Urinary bladder (tissue), 4 donors: ENCODE measurements around the gene SAMD11. TPM values are rescaled to one million over a fixed set of nuclear protein-coding genes. Genes with fewer than 3 reads are reported as not detected.
"Not testable (repeated sequence)": the region's sequence is repeated elsewhere in the genome, so short reads cannot be mapped to it uniquely, and the experiment has no call there.

Experiments used
- DNase-seq: peaks from one replicate; pipeline ENCODE4 v3.0.0-alpha.2; 2015; ENCODE audit errors: extremely low spot score
- H3K27ac ChIP-seq: one replicate; pipeline ENCODE4 v1.5.1; 2013; ENCODE audit warnings: low read depth, mild to moderate bottlenecking, moderate library complexity
- H3K36me3 ChIP-seq: one replicate; pipeline ENCODE4 v1.6.1; 2013; ENCODE audit warnings: mild to moderate bottlenecking, moderate library complexity; ENCODE audit not compliant: insufficient read depth
- H3K4me1 ChIP-seq: one replicate; pipeline ENCODE4 v1.6.1; 2013; ENCODE audit warnings: mild to moderate bottlenecking, moderate library complexity; ENCODE audit not compliant: insufficient read depth
- H3K4me3 ChIP-seq: one replicate; pipeline ENCODE4 v1.5.1; 2013; ENCODE audit warnings: low read depth, low read length
- WGBS: extraction: QIAGEN DNeasy Blood & Tissue Kit; methylation state at CpG from one replicate; pipeline ENCODE4 v1.1.7; 2013; 5-methylcytosine and 5-hydroxymethylcytosine counted together
- polyA plus RNA-seq: library from polyadenylated mRNA; stranded (reverse); fragments of 200-250 nt; gene quantifications from one replicate; pipeline ENCODE4 v1.2.3, GENCODE V29; 2013
- total RNA-seq: library from RNA; depleted of rRNA; stranded (reverse); fragments of >200 nt; gene quantifications from one replicate; pipeline ENCODE4 v1.2.3, GENCODE V29; 2014
- donor health status: healthy with polysubstance abuse.
- donor health status: healthy.

The SAMD11 gene
- total and polyA plus RNA-seq, 2 donors = 18.1 to 23.3 TPM

DNA sequence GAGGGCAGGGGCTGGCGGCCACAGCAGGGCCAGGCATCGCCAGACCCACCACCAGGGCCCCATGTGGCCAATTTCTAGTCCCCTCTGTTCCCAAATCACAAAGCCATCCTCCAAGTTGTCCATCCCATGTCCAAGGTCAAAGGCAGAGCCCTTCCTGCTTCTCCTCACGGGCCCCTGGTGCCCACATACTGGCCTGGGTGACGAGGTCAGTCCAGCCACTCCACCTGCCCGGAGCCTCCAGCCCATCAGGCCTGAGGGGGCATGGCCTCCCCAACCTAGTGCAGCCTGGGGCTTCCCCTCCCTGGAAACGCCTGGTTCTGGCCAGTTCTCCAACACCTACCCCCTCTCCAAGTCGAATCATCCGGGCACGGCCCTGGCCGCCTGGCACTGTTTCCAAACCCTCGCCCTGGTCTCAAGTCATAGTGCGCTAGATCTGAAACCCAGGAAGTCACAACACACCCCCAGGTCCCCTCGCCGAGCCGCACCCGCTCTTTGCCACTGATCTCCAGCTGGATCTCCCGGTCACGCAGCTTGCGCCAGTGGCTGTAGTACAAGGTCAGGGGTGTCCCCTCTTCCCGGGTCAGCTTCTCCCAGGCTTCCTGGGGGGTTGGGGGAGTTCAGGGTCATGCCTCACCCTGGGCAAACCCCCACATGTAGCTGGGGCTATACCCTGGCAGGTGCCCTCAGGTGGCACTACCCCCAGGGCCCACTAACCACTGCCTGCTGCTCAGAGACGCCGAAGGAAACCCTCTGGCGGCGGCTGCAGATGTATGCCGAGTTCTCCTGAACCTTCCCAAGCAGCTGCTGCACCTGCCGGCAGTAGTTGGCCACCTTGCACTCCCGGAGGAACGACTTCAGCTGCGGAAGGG lies 22.2 kb downstream of the SAMD11 start:
- Histone ChIP-seq H3K27ac (no peak overlapping the region), H3K36me3 (peaks cover 13% of the 10 kb centered on the region), H3K4me1 (no peaks in the 10 kb centered on the region), H3K4me3 (no peak overlapping the region)
- DNase-seq = no peak
- 89% methylated on average over 29 of the region's 29 CpGs for whole genome bisulfite sequencing

DNA sequence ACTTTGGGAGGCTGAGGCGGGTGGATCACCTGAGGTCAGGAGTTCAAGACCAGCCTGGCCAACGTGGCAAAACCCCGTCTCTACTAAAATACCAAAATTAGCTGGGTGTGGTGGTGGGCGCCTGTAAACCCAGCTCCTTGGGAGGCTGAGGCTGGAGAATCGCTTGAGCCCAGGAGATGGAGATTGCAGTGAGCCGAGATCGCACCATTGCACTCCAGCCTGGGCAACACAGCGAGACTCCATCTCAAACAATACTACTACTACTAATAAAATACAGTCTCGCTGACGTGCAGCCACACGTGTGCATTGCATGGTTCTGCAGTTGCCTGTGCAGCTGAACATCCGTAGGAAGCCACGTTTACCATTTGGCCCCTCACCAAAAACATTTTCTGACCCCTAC lies 23.1 kb downstream of the SAMD11 start:
- H3K36me3 ChIP-seq = peaks cover 14% of the 10 kb centered on the region
- WGBS = 94% methylated on average over 13 of the region's 13 CpGs
- H3K27ac ChIP-seq, H3K4me1 ChIP-seq, DNase-seq, H3K4me3 ChIP-seq: not testable (repeated sequence)

DNA sequence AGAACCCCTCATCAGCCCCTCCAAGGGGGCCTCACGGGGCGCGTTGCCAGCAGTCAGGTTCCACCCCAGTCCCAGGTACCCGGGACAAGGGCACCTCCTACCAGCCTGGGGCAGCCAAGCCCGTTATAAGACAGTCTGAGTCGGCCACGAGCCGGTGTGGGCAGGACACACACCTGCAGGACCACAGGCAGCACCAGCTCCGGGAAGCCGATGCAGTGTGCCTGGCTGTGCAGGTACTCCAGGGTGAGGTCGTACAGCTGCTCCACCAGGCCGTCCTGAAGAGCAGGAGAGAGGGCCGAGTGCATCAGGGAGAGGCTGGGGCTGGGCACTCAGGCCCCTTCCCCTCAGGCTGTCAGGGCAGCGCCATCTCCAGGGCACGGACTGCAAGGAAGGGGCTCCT lies 24.2 kb downstream of the SAMD11 start:
- H3K4me3 ChIP-seq = no peak overlapping the region
- H3K27ac ChIP-seq = no peak overlapping the region
- no peaks in the 10 kb centered on the region for H3K4me1 ChIP-seq
- H3K36me3 ChIP-seq = peaks cover 14% of the 10 kb centered on the region
- no peak for DNase-seq
- 88% methylated on average over 15 of the region's 15 CpGs for WGBS

DNA sequence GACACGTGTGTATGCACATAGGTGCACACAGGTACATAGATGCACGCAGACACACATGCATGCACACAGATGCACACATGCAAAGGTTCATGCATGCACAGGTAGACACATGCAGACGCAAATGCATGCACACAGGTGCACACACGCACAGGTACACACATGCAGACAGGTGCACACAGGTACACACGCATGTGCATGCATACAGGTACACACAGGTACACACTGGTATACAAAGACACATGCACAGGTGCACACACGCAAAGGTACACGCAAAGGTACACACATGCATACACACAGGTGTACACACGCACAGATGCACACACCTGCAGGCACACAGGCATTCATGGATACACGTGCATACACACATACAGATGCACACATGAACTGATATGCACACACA lies 26.5 kb downstream of the SAMD11 start:
- WGBS = 85% methylated on average over 9 of the region's 9 CpGs
- DNase-seq = no peak
- Histone ChIP-seq H3K27ac (no peak overlapping the region), H3K4me3 (no peak overlapping the region), H3K36me3 (peaks cover 20% of the 10 kb centered on the region), H3K4me1 (no peaks in the 10 kb centered on the region)

DNA sequence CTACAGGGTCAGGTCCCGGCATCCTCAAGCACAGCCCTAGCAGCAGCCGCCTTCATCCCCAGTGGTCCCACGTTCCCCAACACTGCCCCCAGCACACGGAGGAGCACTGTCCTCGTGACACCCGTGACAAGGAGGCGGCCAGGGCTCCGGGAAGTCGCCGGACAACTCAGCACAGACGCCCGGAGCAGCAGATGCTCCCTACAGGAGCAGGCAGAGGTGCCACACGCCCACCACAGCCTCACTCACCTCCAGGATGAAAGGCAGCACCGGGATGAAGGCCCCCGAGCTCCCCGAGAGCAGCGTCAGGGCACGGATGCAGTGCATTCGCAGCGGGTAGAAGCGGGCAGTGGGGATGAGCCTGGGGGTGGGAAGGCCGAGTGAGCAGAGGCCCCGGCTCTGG lies 27.2 kb downstream of the SAMD11 start:
- peaks cover 20% of the 10 kb centered on the region for H3K36me3 ChIP-seq
- 90% methylated on average over 23 of the region's 23 CpGs for WGBS
- no peak overlapping the region for H3K27ac ChIP-seq
- no peak overlapping the region for H3K4me3 ChIP-seq
- H3K4me1 ChIP-seq = no peaks in the 10 kb centered on the region
- no peak for DNase-seq

DNA sequence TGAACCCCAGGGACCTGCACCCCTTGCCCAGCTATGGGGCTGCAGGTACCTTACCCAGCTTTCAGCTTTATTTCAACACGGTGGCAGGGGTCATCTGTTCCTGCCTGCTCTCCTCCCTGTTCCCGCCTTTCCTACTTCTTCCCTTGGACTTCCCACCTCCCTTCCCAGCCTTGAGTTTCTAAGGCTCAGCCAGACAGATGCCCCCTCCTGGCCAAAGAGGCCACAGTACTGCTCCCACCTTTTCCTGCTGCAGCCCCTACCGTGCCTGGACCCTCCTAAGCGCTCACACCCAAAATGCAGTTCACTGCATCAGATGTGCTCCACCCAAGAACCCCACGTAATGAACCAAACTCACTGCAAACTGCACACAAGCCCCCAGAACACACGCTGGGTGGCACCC lies 27.6 kb downstream of the SAMD11 start:
- DNase-seq = no peak
- H3K36me3 ChIP-seq = peaks cover 16% of the 10 kb centered on the region
- 65% methylated on average over 6 of the region's 6 CpGs for WGBS
- no peak overlapping the region for H3K27ac ChIP-seq
- no peak overlapping the region for H3K4me3 ChIP-seq
- no peaks in the 10 kb centered on the region for H3K4me1 ChIP-seq

DNA sequence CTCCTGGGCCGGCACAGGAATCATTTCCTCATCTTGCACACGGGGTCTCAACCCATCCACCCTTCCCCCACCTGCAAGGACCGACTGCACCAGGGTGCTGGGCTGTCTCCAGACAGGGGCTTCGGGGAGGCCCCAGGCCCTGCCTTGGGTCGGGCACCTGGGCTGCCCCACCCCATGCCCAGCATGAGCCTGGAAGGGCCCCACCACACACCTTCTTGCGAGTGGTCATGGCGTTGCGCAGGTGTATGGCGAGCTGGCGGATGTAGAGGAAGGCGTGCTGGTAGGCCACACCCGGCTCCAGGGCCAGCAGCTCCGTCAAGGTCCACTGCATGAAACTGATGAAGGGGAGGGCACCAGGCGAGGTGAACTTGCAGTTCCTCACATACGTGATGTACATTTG lies 28.5 kb downstream of the SAMD11 start:
- Histone ChIP-seq H3K4me3 (no peak overlapping the region), H3K27ac (no peak overlapping the region), H3K4me1 (no peaks in the 10 kb centered on the region), H3K36me3 (peaks cover 15% of the 10 kb centered on the region)
- 91% methylated on average over 15 of the region's 15 CpGs for WGBS
- DNase-seq = no peak

DNA sequence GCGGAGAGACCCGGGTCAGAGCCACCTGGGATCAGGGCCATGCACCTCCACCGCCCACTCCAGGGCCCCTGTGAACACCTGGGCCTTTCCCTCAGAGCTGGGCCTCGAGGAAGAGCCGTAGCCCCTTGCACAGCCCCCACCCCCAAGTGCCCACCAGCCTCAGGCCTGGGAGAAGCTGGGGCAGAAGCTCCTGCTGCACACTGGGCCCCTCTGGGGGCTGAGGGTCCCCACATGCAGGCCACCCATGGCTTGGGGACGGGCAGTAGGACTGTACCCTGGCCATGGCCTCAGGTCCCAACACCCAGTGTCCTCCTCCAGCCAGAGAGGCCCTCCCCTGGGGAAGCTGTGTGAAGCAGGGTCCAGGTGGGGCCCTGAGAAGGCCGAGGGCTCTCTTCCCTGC lies 28.9 kb downstream of the SAMD11 start:
- Histone ChIP-seq H3K36me3 (peaks cover 15% of the 10 kb centered on the region), H3K4me1 (no peaks in the 10 kb centered on the region), H3K27ac (no peak overlapping the region), H3K4me3 (no peak overlapping the region)
- 86% methylated on average over 7 of the region's 7 CpGs for WGBS
- DNase-seq = no peak

DNA sequence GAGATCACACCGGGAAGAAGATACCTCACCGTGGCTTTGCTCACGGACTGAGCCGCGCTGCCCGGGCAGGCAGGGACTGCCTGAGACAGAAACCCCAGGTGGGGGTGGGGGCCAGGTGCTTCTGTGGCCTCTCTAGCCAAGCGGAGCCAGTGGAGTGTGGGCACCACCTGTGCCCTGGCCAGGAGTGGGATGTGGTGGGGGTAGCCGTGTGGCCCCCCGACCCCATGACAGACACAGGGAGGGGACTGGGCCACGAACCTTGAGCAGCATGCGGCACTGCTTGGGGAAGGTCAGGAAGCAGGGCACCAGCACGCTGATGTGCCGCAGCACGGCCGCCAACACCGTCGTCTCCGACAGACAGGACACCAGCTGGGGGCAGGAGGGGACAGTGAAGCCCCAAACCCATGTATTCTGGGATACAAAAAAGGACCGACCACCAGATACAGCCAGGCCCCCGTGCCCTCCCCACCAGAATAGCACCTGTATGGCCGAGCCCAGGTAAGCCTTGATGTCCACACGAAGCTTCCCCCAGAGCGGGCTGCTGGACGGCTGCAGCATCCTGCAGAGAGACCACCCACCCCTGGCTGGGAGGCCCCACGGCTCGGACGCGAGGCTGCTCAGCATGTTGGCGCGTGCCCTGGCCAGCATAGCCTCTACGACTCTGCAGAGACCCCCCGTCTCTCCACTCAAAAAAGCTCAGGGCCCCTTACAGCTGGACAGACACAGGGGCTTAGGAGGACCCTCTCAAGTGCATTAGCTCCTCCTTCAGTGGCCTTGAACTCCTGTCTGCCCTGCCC lies 30.0 kb downstream of the SAMD11 start:
- H3K27ac ChIP-seq = no peak overlapping the region
- no peak for DNase-seq
- H3K4me1 ChIP-seq = no peaks in the 10 kb centered on the region
- WGBS = 87% methylated on average over 32 of the region's 32 CpGs
- no peak overlapping the region for H3K4me3 ChIP-seq
- H3K36me3 ChIP-seq = peaks cover 8% of the 10 kb centered on the region

DNA sequence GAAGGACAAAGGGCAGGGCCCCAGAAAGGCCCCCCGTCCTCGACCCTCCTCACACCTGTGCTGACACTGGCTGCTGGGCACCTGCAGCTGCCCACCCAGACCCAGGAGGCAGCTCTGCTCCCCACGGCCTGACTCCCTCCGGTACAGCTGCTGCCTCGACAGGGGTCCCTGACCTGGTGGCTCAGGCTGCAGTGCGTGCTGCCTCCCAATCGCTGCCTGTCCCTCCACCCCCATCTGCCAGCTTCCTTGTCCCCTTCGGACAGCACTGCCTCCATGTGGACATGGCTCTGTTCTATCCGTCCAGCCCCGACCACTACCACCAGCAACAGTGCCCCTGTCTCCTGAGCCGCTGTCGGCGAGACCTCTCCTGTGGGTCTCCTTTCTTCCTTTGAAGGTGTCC lies 31.2 kb downstream of the SAMD11 start:
- 83% methylated on average over 13 of the region's 13 CpGs for WGBS
- Histone ChIP-seq H3K27ac (no peak overlapping the region), H3K36me3 (peaks cover 8% of the 10 kb centered on the region), H3K4me3 (no peak overlapping the region), H3K4me1 (no peaks in the 10 kb centered on the region)
- no peak for DNase-seq

DNA sequence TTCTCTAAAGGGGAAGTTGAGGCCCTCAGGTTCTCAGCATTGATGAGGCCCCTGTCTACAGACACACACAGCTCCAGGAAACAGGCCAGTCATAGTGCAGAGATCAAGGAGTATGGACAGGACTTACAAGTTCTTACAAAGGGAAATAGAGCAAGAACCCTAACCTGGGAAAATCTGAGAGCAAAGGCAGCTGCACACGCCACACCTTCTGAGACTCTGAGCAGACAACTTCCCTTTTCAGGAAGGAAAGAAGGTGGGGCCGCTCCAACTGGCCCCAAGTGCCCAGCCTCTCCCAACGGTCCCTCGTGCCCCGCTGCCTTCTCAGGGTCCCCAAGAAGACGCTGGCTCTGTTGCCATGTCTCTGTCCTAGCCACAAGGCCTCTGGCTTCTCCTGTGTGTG lies 31.8 kb downstream of the SAMD11 start:
- 91% methylated on average over 6 of the region's 6 CpGs for WGBS
- Histone ChIP-seq H3K27ac (no peak overlapping the region), H3K4me3 (no peak overlapping the region), H3K4me1 (no peaks in the 10 kb centered on the region), H3K36me3 (peaks cover 8% of the 10 kb centered on the region)
- DNase-seq = no peak

DNA sequence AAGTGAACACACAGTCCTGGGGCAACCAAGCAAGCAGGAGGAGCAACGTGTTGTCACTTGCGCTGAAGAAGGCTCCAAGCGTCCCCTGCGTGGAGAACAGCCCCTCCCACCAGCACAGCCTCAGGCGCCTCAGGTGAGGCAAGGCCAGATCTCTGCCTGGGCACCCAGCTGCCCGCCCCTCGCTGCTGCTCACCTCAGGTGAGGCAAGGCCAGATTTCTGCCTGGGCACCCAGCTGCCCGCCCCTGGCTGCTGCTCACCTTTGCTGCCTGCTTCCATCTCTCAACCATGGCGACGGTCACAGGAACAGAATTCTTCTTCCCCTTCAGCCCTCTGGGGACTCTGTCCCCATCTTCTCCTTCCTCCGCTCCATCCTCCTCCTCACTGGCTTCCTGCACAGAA lies 32.9 kb downstream of the SAMD11 start:
- peaks cover 6% of the 10 kb centered on the region for H3K36me3 ChIP-seq

DNA sequence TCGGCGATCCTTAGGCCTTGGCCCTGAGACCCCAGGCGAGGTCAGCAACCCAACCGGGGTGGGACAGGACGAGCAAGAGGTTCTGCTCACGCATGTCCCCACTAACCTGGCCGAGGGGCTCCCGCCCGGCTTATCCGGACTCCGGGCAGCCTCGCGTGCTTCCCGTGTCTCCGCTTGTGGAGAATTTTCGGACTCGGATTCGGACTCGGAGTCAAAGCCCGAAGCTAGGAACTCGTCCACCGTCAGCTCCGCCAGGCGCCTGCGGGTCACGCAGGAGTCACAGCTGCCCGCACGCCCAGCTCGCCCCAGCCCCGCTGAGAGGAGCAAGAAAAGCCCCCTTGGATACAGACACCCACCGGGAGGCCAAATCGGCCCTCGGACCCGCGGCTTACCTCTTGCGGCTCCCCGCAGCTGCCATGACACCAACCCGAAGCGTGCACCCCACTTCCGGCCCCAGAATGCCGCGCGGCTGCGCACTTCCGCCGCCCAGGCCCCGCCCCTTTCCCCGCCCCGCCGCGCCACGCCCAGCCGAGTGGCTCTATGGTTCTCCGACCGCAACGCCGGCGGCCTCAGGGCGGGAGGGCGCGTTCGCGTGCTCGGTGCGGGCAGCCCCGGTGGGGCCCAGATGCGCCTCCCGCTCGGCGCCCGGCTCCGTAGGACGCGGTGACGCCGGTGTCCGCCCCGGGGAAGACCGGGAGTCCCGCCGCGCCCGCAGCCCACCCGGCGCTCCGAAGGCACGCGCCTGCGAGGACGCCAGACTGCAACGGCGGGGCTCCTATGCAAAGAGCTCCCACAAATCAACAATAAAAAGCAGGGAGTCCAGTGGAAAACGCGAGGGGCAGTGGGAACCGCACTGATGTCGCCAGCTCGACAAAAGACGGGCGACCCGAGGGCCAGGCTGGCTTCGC lies 35.4 kb downstream of the SAMD11 start, which contains the start of gene NOC2L:
Gene NOC2L (minus strand): TSS at position 434 of the 908 bp plus-strand sequence. CDS start 16 bp downstream, at position 418.
- peak within 1 kb of the TSS; percentile 43 for H3K27ac ChIP-seq
- H3K36me3 ChIP-seq = peaks cover 6% of the 10 kb centered on the region
- peak within 1 kb of the TSS; percentile 96 for H3K4me3 ChIP-seq
- peaks cover 3% of the 10 kb centered on the region for H3K4me1 ChIP-seq
- DNase-seq = peak; percentile 62
- 7% methylated on average over 101 of the region's 101 CpGs for WGBS

More for the DNA sequence above, 32.9 kb downstream of the SAMD11 start:
- no peak for DNase-seq
- Histone ChIP-seq H3K27ac (no peak overlapping the region), H3K4me1 (peaks cover 3% of the 10 kb centered on the region), H3K4me3 (no peak overlapping the region)
- WGBS = 91% methylated on average over 11 of the region's 11 CpGs
